Cardiac muscle cell (in vitro differentiated cells and primary cell): ENCODE results near the gene MAPK8. TPM values are rescaled to one million over a fixed set of nuclear protein-coding genes. Genes with fewer than 3 reads are reported as not detected.
"Not testable (repeated sequence)": the region's sequence is repeated elsewhere in the genome, so short reads cannot be mapped to it uniquely, and the experiment has no call there.

Source experiments
- DNase-seq, 2 donors: peaks; one replicate each; pipeline versions ENCODE4 v3.0.0 to v3.0.0-alpha.2; 2010 to 2017; ENCODE audit warnings: low read depth in 1 of 2, low spot score in 1 of 2
- H3K27ac ChIP-seq: fragments of 200-600 bp; sonication (generic); 2 replicates; pipeline ENCODE4 v1.5.1; 2016
- H3K27me3 ChIP-seq: fragments of 200-600 bp; sonication (generic); 2 replicates; pipeline ENCODE4 v1.6.0; 2016; ENCODE audit warnings: control low read depth
- H3K36me3 ChIP-seq: fragments of 200-600 bp; sonication (generic); 2 replicates; pipeline ENCODE4 v1.5.1; 2016; ENCODE audit warnings: control low read depth
- H3K4me1 ChIP-seq: fragments of 200-600 bp; sonication (generic); 2 replicates; pipeline ENCODE4 v1.8.1; 2017; ENCODE audit warnings: low read depth, mild to moderate bottlenecking, mixed run types
- H3K4me3 ChIP-seq: fragments of 200-600 bp; sonication (generic); 2 replicates; pipeline ENCODE4 v1.5.1; 2016; ENCODE audit warnings: mild to moderate bottlenecking
- H3K9me3 ChIP-seq: fragments of 200-600 bp; sonication (generic); 2 replicates; pipeline ENCODE4 v1.5.1; 2017; ENCODE audit warnings: low read depth, mild to moderate bottlenecking, control low read depth
- CTCF ChIP-seq: IDR thresholded peaks from 2 replicates; pipeline ENCODE4 v1.5.1; 2012; ENCODE audit warnings: low read depth, mild to moderate bottlenecking, low read length
- polyA plus RNA-seq: library from polyadenylated mRNA; unstranded; fragments of >200 nt; fragmentation: Nextera tagmentation; extraction: Ambion mirVana; gene quantifications from 2 replicates; pipeline ENCODE4 v1.2.1, GENCODE V29; 2016
- total RNA-seq: library from RNA; depleted of rRNA; stranded (reverse); fragments of >200 nt; gene quantifications from 2 replicates; pipeline ENCODE4 v1.2.3, GENCODE V29; 2016

The MAPK8 gene
- total and polyA plus RNA-seq, 2 experiments from 2014 or later = 15.4 to 40.8 TPM

- Histone ChIP-seq H3K9me3 (no peaks in the 10 kb centered on the region), H3K4me1 (peaks cover 14% of the 10 kb centered on the region), H3K36me3 (no peaks in the 10 kb centered on the region), H3K4me3 (no peak overlapping the region), H3K27ac (peak overlapping the region; percentile 2), H3K27me3 (no peaks in the 10 kb centered on the region)
- DNase-seq = no peak
- TF ChIP-seq CTCF = no peak
Measured at GRCh38 chr10:48343921-48344598, 37.6 kb downstream of the MAPK8 start.

DNA sequence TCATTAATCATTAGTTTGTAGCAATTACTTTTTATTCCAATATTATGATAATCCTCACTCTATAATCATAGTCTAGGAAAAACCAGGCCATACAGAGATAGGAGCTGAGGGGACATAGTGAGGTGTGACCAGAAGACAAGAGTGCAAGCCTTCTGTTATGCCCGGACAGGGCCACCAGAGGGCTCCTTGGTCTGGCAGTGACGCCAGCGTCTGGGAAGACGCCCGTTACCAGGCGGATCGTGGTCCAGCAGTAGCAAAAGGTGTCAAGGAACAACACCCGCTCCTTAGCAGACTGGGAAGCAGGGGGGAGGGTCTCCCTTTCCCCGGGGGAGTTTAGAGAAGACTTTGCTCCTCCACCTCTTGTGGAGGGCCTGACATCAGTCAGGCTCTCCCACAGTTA, 39.8 kb downstream of the MAPK8 start:
- H3K27ac ChIP-seq, H3K9me3 ChIP-seq, DNase-seq, H3K27me3 ChIP-seq, H3K4me1 ChIP-seq, H3K36me3 ChIP-seq, H3K4me3 ChIP-seq: not testable (repeated sequence)

- not testable (repeated sequence) for H3K4me3 ChIP-seq
Measured at GRCh38 chr10:48347539-48347938, 41.1 kb downstream of the MAPK8 start.

GRCh38 chr10:48347943-48348342, 41.5 kb downstream of the MAPK8 start:
- not testable (repeated sequence) for DNase-seq, H3K27me3 ChIP-seq, H3K36me3 ChIP-seq

More at GRCh38 chr10:48347539-48347938, 41.1 kb downstream of the MAPK8 start:
- H3K27ac ChIP-seq, H3K36me3 ChIP-seq, DNase-seq, H3K4me1 ChIP-seq, H3K27me3 ChIP-seq, H3K9me3 ChIP-seq: not testable (repeated sequence)

GRCh38 chr10:48353246-48353645, 46.8 kb downstream of the MAPK8 start:
- no peak for DNase-seq
- no peaks in the 10 kb centered on the region for H3K27me3 ChIP-seq
- H3K36me3 ChIP-seq = no peaks in the 10 kb centered on the region
- no peak for TF ChIP-seq CTCF
- no peak overlapping the region for H3K27ac ChIP-seq
- H3K4me3 ChIP-seq = no peak overlapping the region
- H3K9me3 ChIP-seq = no peaks in the 10 kb centered on the region
- no peaks in the 10 kb centered on the region for H3K4me1 ChIP-seq

More at GRCh38 chr10:48347943-48348342, 41.5 kb downstream of the MAPK8 start:
- H3K9me3 ChIP-seq, H3K4me3 ChIP-seq, H3K4me1 ChIP-seq, H3K27ac ChIP-seq: not testable (repeated sequence)

DNA sequence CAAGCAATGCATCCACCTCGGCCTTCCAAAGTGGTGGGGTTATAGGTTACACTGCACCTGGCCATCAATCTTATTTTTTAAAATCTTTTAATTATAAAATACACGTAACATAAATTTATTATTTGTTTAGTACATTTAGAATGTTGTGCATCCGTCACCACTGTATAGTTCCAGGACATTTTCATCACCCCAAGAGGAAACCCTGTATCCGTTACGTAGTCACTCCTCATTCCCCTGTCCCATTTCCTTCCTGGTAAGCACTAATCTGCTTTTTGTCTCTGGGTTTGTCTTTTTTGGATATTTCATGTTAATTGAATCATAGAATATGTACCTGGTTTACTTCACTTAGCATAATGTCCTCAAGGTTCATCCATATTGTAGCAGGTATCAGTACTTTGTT, 51.2 kb downstream of the MAPK8 start:
- Histone ChIP-seq H3K27ac (no peak overlapping the region), H3K9me3 (no peaks in the 10 kb centered on the region), H3K4me3 (no peak overlapping the region), H3K27me3 (no peaks in the 10 kb centered on the region), H3K4me1 (peaks cover 8% of the 10 kb centered on the region), H3K36me3 (no peaks in the 10 kb centered on the region)
- TF ChIP-seq CTCF = no peak
- no peak for DNase-seq

DNA sequence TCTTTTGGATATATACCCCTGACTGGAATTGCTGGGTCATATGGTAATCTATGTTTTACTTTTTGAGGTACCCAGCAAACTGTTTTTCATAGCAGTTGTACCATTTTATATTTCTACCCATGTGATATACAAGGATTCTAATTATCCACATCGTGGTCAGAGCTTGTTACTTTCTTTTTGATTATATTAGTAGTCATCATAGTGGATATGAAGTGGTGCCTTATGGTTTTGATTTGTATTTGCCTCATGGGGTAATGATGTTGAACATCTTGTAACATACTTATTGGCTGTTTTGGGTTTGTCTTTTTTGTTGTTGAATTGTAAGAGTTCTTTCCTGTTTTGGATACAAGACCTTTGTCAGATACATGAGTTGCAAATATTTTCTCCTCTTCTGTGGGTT, 51.7 kb downstream of the MAPK8 start:
- Histone ChIP-seq H3K4me3 (no peak overlapping the region), H3K4me1 (peaks cover 8% of the 10 kb centered on the region), H3K36me3 (no peaks in the 10 kb centered on the region), H3K27me3 (no peaks in the 10 kb centered on the region), H3K9me3 (no peaks in the 10 kb centered on the region), H3K27ac (no peak overlapping the region)
- no peak for TF ChIP-seq CTCF
- DNase-seq = no peak
